PC-9 (cell line): Measurements from ENCODE around the gene TAOK2. TPM values are rescaled to one million over a fixed set of nuclear protein-coding genes. Genes with fewer than 3 reads are reported as not detected.
A peak's percentile ranks its signal among the peaks of the same experiment; 100 is the strongest.

Experiments
- BruUV-seq: library from RNA; stranded (reverse); fragments of 400-500 nt; replicated peaks from 2 replicates; lab custom pipeline; 2021; lab: Mats Ljungman, UMichigan
- CTCF ChIA-PET: fragments of 300-600 bp; sonication (Branson Sonifier 250); formaldehyde crosslinking; loops from one replicate; lab custom pipeline; 2022; ENCODE audit warnings: antibody characterized with exemption; lab: Charles Lee
- POLR2A ChIA-PET: fragments of 300-600 bp; sonication (Branson Sonifier 250); formaldehyde crosslinking; loops from one replicate; lab custom pipeline; 2022; ENCODE audit warnings: antibody characterized with exemption; ENCODE audit not compliant: unreplicated experiment; lab: Charles Lee
- DNase-seq, 2 experiments: peaks; one replicate each; pipeline versions ENCODE4 v3.0.0 to v3.0.0-alpha.2; 2015 to 2022; ENCODE audit warnings: mixed read lengths in 1 of 2
- H2AFZ ChIP-seq: fragments of 200-600 bp; sonication (generic); 2 replicates; pipeline ENCODE4 v1.8.1; 2017; ENCODE audit warnings: antibody characterized with exemption
- H3F3A ChIP-seq: fragments of 200-600 bp; sonication (generic); 2 replicates; pipeline ENCODE4 v1.8.1; 2017; ENCODE audit warnings: antibody characterized with exemption, mild to moderate bottlenecking, low read depth; ENCODE audit not compliant: insufficient read depth
- H3K27ac ChIP-seq: fragments of 200-600 bp; sonication (generic); 2 replicates; pipeline ENCODE4 v1.6.1; 2016; ENCODE audit warnings: mixed run types
- H3K27me3 ChIP-seq: fragments of 200-600 bp; sonication (generic); 2 replicates; pipeline ENCODE4 v1.6.1; 2016; ENCODE audit warnings: low read depth, mixed run types; ENCODE audit not compliant: insufficient read depth
- H3K36me3 ChIP-seq: fragments of 200-600 bp; sonication (generic); 2 replicates; pipeline ENCODE4 v1.6.1; 2016; ENCODE audit warnings: low read depth, mixed run types
- H3K4me1 ChIP-seq: fragments of 200-600 bp; sonication (generic); replicated peaks from 2 replicates; pipeline ENCODE4 v1.6.1; 2016; ENCODE audit warnings: mixed run types; ENCODE audit not compliant: insufficient read depth
- H3K4me2 ChIP-seq: fragments of 200-600 bp; sonication (generic); 2 replicates; pipeline ENCODE4 v1.6.1; 2017; ENCODE audit warnings: mixed run types
- H3K4me3 ChIP-seq: fragments of 200-600 bp; sonication (generic); 2 replicates; pipeline ENCODE4 v1.6.1; 2016; ENCODE audit warnings: mixed run types
- H3K79me2 ChIP-seq: fragments of 200-600 bp; sonication (generic); 2 replicates; pipeline ENCODE4 v1.6.1; 2017; ENCODE audit warnings: low read depth, mixed run types
- H3K9me2 ChIP-seq: fragments of 200-600 bp; sonication (generic); 2 replicates; pipeline ENCODE4 v1.8.1; 2017; ENCODE audit warnings: mild to moderate bottlenecking; ENCODE audit not compliant: insufficient read depth
- H3K9me3 ChIP-seq: fragments of 200-600 bp; sonication (generic); 2 replicates; pipeline ENCODE4 v1.8.1; 2016; ENCODE audit warnings: low read depth; ENCODE audit not compliant: insufficient read depth
- H4K20me1 ChIP-seq: fragments of 200-600 bp; sonication (generic); 2 replicates; pipeline ENCODE4 v1.8.1; 2017; ENCODE audit not compliant: insufficient read depth
- EZH2 ChIP-seq: fragments of 200-600 bp; sonication (generic); IDR thresholded peaks from 2 replicates; pipeline ENCODE4 v1.8.0; 2017; ENCODE audit warnings: antibody characterized with exemption, low read depth
- intact Hi-C: fragments of 100-400 bp; cut with micrococcal nuclease; formaldehyde crosslinking; loops from one replicate; pipeline ENCODE4 v1.10.0; 2022; ENCODE audit not compliant: unreplicated experiment
- total RNA-seq: library from RNA; stranded (reverse); gene quantifications from 2 replicates; pipeline ENCODE4 v1.2.3, GENCODE V29; 2021
- TF ChIP-seq, protein P1 (sequence below): fragments of 200-600 bp; sonication (generic); conservative IDR thresholded peaks from 2 replicates; pipeline ENCODE4 v1.6.1; 2017; ENCODE audit warnings: mixed run types, antibody characterized with exemption, mild to moderate bottlenecking, moderate library complexity

Gene TAOK2
- total RNA-seq, 1 experiment from 2014 or later: 82.9 TPM

DNA sequence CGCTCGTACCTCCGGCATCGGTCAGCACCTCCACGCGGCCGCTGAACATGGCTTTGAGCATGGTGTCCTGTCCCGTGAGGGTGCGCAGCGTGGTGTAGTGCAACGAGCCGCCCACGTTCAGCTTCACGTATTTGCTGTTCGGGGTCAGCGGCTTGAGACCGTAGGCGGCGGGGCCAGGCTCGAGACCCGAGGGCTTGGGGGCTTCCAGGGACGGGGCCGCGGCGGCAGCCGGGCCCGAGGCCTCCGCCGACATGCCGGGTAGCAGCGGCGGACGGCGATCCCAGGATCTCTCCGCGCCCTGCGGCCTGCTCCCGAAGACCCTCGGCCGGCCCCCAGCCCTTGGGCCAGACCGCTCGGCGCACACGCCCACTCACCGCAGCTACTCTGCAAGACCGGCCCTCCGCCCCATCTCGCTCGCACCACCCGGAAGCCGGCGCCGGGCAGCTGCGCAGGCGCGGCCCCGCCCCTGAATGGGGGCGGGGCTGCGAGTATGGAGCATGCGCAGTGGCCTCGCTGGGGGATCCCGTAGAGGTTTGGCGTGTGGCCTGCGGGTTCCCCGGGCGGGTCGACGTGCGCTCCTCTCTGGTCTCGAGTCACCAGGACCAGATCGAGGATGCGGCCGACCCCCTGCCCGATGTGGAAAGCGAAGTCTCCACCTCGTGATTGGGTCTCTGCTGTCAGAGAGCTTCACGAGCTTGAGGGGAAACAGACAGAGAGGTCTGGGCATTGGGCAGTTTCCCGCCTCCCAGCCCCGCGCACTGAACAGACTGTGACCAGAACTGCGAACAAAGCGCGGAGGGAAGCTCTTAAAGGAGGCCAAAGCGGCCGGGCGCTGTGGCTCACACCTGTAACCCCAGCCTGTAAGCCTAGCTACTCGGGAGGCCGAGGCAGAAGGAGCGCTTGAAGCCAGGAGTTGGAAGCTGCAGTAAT, 47.6 kb upstream of the TAOK2 start, which contains the start of gene KCTD13:
KCTD13 (minus strand) TSS at position 446 of the 930 bp plus-strand sequence; CDS start at position 253, 193 bp downstream.
- Histone ChIP-seq H3K27ac (peak within 1 kb of the TSS; percentile 46), H3K9me2 (no peaks in the 10 kb centered on the region), H3K27me3 (no peaks in the 10 kb centered on the region), H4K20me1 (no peaks in the 10 kb centered on the region; the same call in 1 of the 2 replicates), H3K4me1 (peaks cover 23% of the 10 kb centered on the region), H3K4me2 (peak within 1 kb of the TSS; percentile 99), H3K36me3 (0 out of 2 replicates have a peak, but pooled peaks cover 5% of the 10 kb centered on the region), H3K9me3 (no peaks in the 10 kb centered on the region), H3F3A (peaks cover 22% of the 10 kb centered on the region; the same call in 1 of the 2 replicates), H3K4me3 (peak within 1 kb of the TSS; percentile 84), H3K79me2 (peaks cover 38% of the 10 kb centered on the region), H2AFZ (peak within 1 kb of the TSS; percentile 97)
- ChIA-PET CTCF (interaction anchor here (0.5 to 1.0 kb wide), 7 partner anchors 18 to 920 kb away, joined by 3 to 14 read pairs (median 4); no protein-coding TSS in a partner anchor), POLR2A (interaction anchor here (0.5 to 1.7 kb wide), 3 partner anchors 48 to 1401 kb away, joined by 10 to 22 read pairs (median 22); partner anchors contain the start of gene TAOK2)
- TF ChIP-seq, protein P1, sequence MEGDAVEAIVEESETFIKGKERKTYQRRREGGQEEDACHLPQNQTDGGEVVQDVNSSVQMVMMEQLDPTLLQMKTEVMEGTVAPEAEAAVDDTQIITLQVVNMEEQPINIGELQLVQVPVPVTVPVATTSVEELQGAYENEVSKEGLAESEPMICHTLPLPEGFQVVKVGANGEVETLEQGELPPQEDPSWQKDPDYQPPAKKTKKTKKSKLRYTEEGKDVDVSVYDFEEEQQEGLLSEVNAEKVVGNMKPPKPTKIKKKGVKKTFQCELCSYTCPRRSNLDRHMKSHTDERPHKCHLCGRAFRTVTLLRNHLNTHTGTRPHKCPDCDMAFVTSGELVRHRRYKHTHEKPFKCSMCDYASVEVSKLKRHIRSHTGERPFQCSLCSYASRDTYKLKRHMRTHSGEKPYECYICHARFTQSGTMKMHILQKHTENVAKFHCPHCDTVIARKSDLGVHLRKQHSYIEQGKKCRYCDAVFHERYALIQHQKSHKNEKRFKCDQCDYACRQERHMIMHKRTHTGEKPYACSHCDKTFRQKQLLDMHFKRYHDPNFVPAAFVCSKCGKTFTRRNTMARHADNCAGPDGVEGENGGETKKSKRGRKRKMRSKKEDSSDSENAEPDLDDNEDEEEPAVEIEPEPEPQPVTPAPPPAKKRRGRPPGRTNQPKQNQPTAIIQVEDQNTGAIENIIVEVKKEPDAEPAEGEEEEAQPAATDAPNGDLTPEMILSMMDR: no peak
- no peak for TF ChIP-seq EZH2
- BruUV-seq: TSS peak; percentile 72
- intact Hi-C loops: loop anchor here (1.0 to 5.0 kb wide), 4 partner anchors 18 to 71 kb away; partner anchors contain the start of genes HIRIP3, INO80E and TAOK2
- peak; percentile 70 to 97 for DNase-seq

DNA sequence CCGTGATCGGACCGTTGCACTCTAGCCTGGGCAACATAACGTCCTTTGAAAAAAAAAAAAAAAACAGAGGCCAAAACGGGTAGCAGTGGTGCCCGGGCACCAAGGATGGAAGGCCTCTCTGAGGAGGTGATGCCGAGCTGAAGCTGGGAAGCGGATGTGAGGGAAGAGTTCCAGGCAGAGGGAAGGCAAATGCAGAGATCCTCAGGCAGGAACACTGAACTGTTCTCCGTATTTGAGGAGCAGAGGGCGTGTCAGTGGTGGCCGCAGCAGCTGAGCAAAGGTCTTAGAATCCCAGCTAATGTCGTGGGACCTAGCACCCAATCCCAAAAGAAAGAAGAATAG, 47.0 kb upstream of the TAOK2 start:
- intact Hi-C loops: loop anchor here (1.0 to 5.0 kb wide), 4 partner anchors 18 to 71 kb away; partner anchors contain the start of genes HIRIP3, INO80E and TAOK2
- Histone ChIP-seq H3K36me3 (0 out of 2 replicates have a peak, but pooled peaks cover 4% of the 10 kb centered on the region), H3K4me1 (peaks cover 23% of the 10 kb centered on the region), H3K9me3 (no peaks in the 10 kb centered on the region), H3K27ac (peak overlapping the region; percentile 46), H3F3A (peaks cover 19% of the 10 kb centered on the region; the same call in 1 of the 2 replicates), H2AFZ (peak overlapping the region; percentile 97), H3K4me3 (peak overlapping the region; percentile 84), H4K20me1 (no peaks in the 10 kb centered on the region; the same call in 1 of the 2 replicates), H3K79me2 (peaks cover 38% of the 10 kb centered on the region), H3K9me2 (no peaks in the 10 kb centered on the region), H3K4me2 (peak overlapping the region; percentile 99), H3K27me3 (no peaks in the 10 kb centered on the region)
- POLR2A ChIA-PET: interaction anchor here (0.5 to 1.7 kb wide), 5 partner anchors 47 to 1402 kb away, joined by 3 to 22 read pairs (median 10); partner anchors contain the start of gene TAOK2
- no peak for DNase-seq
- BruUV-seq: no TSS peak
- CTCF ChIA-PET: interaction anchor here (0.5 to 1.0 kb wide), 5 partner anchors 17 to 920 kb away, joined by 3 to 9 read pairs (median 4); no protein-coding TSS in a partner anchor
- TF ChIP-seq EZH2: no peak
- TF ChIP-seq, protein P1: no peak
